Adrenal gland (tissue), 5 donors: ENCODE results near the gene AUH.

Source experiments
- CTCF ChIP-seq, 6 experiments: fragments of 450-650 bp in 4 of 6; fragments of 200-600 bp in 2 of 6; sonication (generic) in 1 of 6; IDR thresholded peaks; 1 replicate in 5 of 6; 2 replicates in 1 of 6; pipeline versions ENCODE4 v1.5.1 to v1.8.0; 2016 to 2021; ENCODE audit warnings: antibody characterized with exemption in 6 of 6, mild to moderate bottlenecking in 2 of 6, moderate library complexity in 1 of 6
- POLR2A ChIP-seq, 2 donors: fragments of 450-650 bp; IDR thresholded peaks; one replicate each; pipeline ENCODE4 v1.6.1; 2017; ENCODE audit warnings: antibody characterized with exemption in 2 of 2, mild to moderate bottlenecking in 2 of 2, moderate library complexity in 1 of 2
- donor health status: DM: no; HTN: no; CAD: no.

GRCh38 chr9:91411096-91411771 lies 49.5 kb upstream of the AUH start:
- TF ChIP-seq POLR2A (IDR thresholded peaks at IDR 0.05) (no peak), CTCF (IDR thresholded peaks at IDR 0.05) (no peak)
